ENCODE data around the gene CUTA. TPM values are rescaled to one million over a fixed set of nuclear protein-coding genes. Genes with fewer than 3 reads are reported as not detected.

The CUTA gene
- total and polyA plus RNA-seq, 3 donors from 2014 or later = 132 to 146 (median 139) TPM

- Histone ChIP-seq H3K4me3 (no peak overlapping the region), H3K9me3 (no peaks in the 10 kb centered on the region), H3K27ac (no peak overlapping the region), H3K4me1 (peaks cover 34% of the 10 kb centered on the region), H3K27me3 (no peaks in the 10 kb centered on the region), H3K36me3 (ENCODE audit: low read depth, missing control alignments) (no peaks in the 10 kb centered on the region)
- no peak for TF ChIP-seq CTCF (IDR thresholded peaks at IDR 0.05)
- TF ChIP-seq POLR2A (IDR thresholded peaks at IDR 0.05) = no peak
- DNase-seq = no peak
- intact Hi-C loops (cut with DNase I; ENCODE audit: low total_unique reads) = no loop called here
- 68% methylated on average over 12 of the region's 12 CpGs for WGBS, 2 donors
Measured at GRCh38 chr6:33431880-33432541, 14.1 kb upstream of the CUTA start.

- no peaks in the 10 kb centered on the region for H3K36me3 ChIP-seq (ENCODE audit: low read depth, missing control alignments)
- intact Hi-C loops (cut with DNase I; ENCODE audit: low total_unique reads) = no loop called here
- TF ChIP-seq CTCF (IDR thresholded peaks at IDR 0.05) (no peak), POLR2A (IDR thresholded peaks at IDR 0.05) (no peak)
- no peaks in the 10 kb centered on the region for H3K27me3 ChIP-seq
- peak; percentile 72 for DNase-seq
- WGBS, 2 donors = 16 to 18% methylated on average over 12 of the region's 12 CpGs
- no peaks in the 10 kb centered on the region for H3K9me3 ChIP-seq
- no peak overlapping the region for H3K4me3 ChIP-seq
- no peak overlapping the region for H3K27ac ChIP-seq
- peaks cover 42% of the 10 kb centered on the region for H3K4me1 ChIP-seq
Measured at GRCh38 chr6:33430991-33431879, 13.3 kb upstream of the CUTA start.

- no peaks in the 10 kb centered on the region for H3K27me3 ChIP-seq
- peaks cover 42% of the 10 kb centered on the region for H3K4me1 ChIP-seq
- no peak overlapping the region for H3K27ac ChIP-seq
- H3K4me3 ChIP-seq = no peak overlapping the region
- H3K36me3 ChIP-seq (ENCODE audit: low read depth, missing control alignments) = no peaks in the 10 kb centered on the region
- no peak for DNase-seq
- no peak for TF ChIP-seq POLR2A (IDR thresholded peaks at IDR 0.05)
- no peak for TF ChIP-seq CTCF (IDR thresholded peaks at IDR 0.05)
- H3K9me3 ChIP-seq = no peaks in the 10 kb centered on the region
- intact Hi-C loops (cut with DNase I; ENCODE audit: low total_unique reads) = no loop called here
- WGBS, 2 donors = 45 to 53% methylated on average over 2 of the region's 2 CpGs
Measured at GRCh38 chr6:33430334-33430733, 12.4 kb upstream of the CUTA start.

GRCh38 chr6:33429750-33430052, 11.8 kb upstream of the CUTA start:
- Histone ChIP-seq H3K27ac (no peak overlapping the region), H3K36me3 (ENCODE audit: low read depth, missing control alignments) (no peaks in the 10 kb centered on the region), H3K4me1 (peaks cover 45% of the 10 kb centered on the region), H3K9me3 (no peaks in the 10 kb centered on the region), H3K4me3 (no peak overlapping the region), H3K27me3 (no peaks in the 10 kb centered on the region)
- intact Hi-C loops (cut with DNase I; ENCODE audit: low total_unique reads) = no loop called here
- DNase-seq = no peak
- TF ChIP-seq CTCF (IDR thresholded peaks at IDR 0.05) (no peak), POLR2A (IDR thresholded peaks at IDR 0.05) (no peak)
- WGBS, 2 donors = 38 to 52% methylated on average over 2 of the region's 2 CpGs

Data from testis (tissue), 3 donors.